MG63 (cell line): ENCODE results near the gene NRAS. TPM values are rescaled to one million over a fixed set of nuclear protein-coding genes. Genes with fewer than 3 reads are reported as not detected.

Experiments used
- DNase-seq: peaks from one replicate; pipeline ENCODE4 v3.0.0-alpha.2; 2020
- H3K27me3 ChIP-seq: fragments of 250-450 bp; sonication (Bioruptor Pico); 2 replicates; pipeline ENCODE4 v1.5.1; 2020; ENCODE audit warnings: mild to moderate bottlenecking, moderate library complexity
- H3K36me3 ChIP-seq: fragments of 250-450 bp; sonication (Bioruptor Pico); 2 replicates; pipeline ENCODE4 v1.5.1; 2020; ENCODE audit warnings: mild to moderate bottlenecking, moderate library complexity
- H3K4me3 ChIP-seq: fragments of 250-450 bp; sonication (Bioruptor Pico); 2 replicates; pipeline ENCODE4 v1.5.1; 2020; ENCODE audit warnings: mild to moderate bottlenecking, moderate library complexity
- H3K9me3 ChIP-seq: fragments of 250-450 bp; sonication (Bioruptor Pico); 2 replicates; pipeline ENCODE4 v1.5.1; 2020; ENCODE audit warnings: mild to moderate bottlenecking, moderate library complexity
- total RNA-seq: library from RNA; depleted of rRNA; stranded (reverse); fragments of >200 nt; shearing (Covaris generic); gene quantifications from 2 replicates; pipeline ENCODE4 v1.2.3, GENCODE V29; 2014; ENCODE audit warnings: low replicate concordance

The NRAS gene
- total RNA-seq, 1 experiment from 2014 or later: 77.3 TPM

GRCh38 chr1:114740331-114740730 lies 23.8 kb upstream of the NRAS start:
- Histone ChIP-seq H3K4me3 (no peak overlapping the region), H3K36me3 (peaks cover 96% of the 10 kb centered on the region), H3K27me3 (no peaks in the 10 kb centered on the region), H3K9me3 (no peaks in the 10 kb centered on the region)
- DNase-seq: no peak

- no peaks in the 10 kb centered on the region for H3K9me3 ChIP-seq
- no peak overlapping the region for H3K4me3 ChIP-seq
- H3K27me3 ChIP-seq: no peaks in the 10 kb centered on the region
- DNase-seq: no peak
- H3K36me3 ChIP-seq: peaks cover 92% of the 10 kb centered on the region
Observed at GRCh38 chr1:114737314-114737849, 20.8 kb upstream of the NRAS start.

GRCh38 chr1:114735479-114735878 lies 18.9 kb upstream of the NRAS start:
- Histone ChIP-seq H3K36me3 (peaks cover 94% of the 10 kb centered on the region), H3K27me3 (no peaks in the 10 kb centered on the region), H3K9me3 (no peaks in the 10 kb centered on the region), H3K4me3 (no peak overlapping the region)
- DNase-seq: no peak

- no peak for DNase-seq
- no peaks in the 10 kb centered on the region for H3K27me3 ChIP-seq
- peaks cover 95% of the 10 kb centered on the region for H3K36me3 ChIP-seq
- H3K4me3 ChIP-seq: no peak overlapping the region
- H3K9me3 ChIP-seq: no peaks in the 10 kb centered on the region
Observed at GRCh38 chr1:114729782-114730181, 13.2 kb upstream of the NRAS start.

- Histone ChIP-seq H3K27me3 (no peaks in the 10 kb centered on the region), H3K9me3 (no peaks in the 10 kb centered on the region), H3K36me3 (peaks cover 97% of the 10 kb centered on the region), H3K4me3 (no peak overlapping the region)
- no peak for DNase-seq
Observed at GRCh38 chr1:114728553-114728952, 12.0 kb upstream of the NRAS start.

GRCh38 chr1:114725230-114725629 lies 8.7 kb upstream of the NRAS start:
- peaks cover 97% of the 10 kb centered on the region for H3K36me3 ChIP-seq
- H3K9me3 ChIP-seq: no peaks in the 10 kb centered on the region
- H3K27me3 ChIP-seq: no peaks in the 10 kb centered on the region
- DNase-seq: no peak
- H3K4me3 ChIP-seq: no peak overlapping the region

GRCh38 chr1:114723915-114724314 lies 7.3 kb upstream of the NRAS start:
- H3K4me3 ChIP-seq: no peak overlapping the region
- DNase-seq: no peak
- H3K36me3 ChIP-seq: peaks cover 97% of the 10 kb centered on the region
- no peaks in the 10 kb centered on the region for H3K27me3 ChIP-seq
- H3K9me3 ChIP-seq: no peaks in the 10 kb centered on the region

GRCh38 chr1:114723457-114723856 lies 6.9 kb upstream of the NRAS start:
- Histone ChIP-seq H3K36me3 (peaks cover 97% of the 10 kb centered on the region), H3K27me3 (no peaks in the 10 kb centered on the region)

GRCh38 chr1:114720492-114720891 lies 3.9 kb upstream of the NRAS start:
- peaks cover 89% of the 10 kb centered on the region for H3K36me3 ChIP-seq
- DNase-seq: no peak
- no peaks in the 10 kb centered on the region for H3K27me3 ChIP-seq

More at GRCh38 chr1:114723457-114723856, 6.9 kb upstream of the NRAS start:
- Histone ChIP-seq H3K9me3 (no peaks in the 10 kb centered on the region), H3K4me3 (no peak overlapping the region)
- DNase-seq: no peak

GRCh38 chr1:114719424-114719787 lies 2.8 kb upstream of the NRAS start:
- DNase-seq: no peak
- Histone ChIP-seq H3K36me3 (peaks cover 90% of the 10 kb centered on the region), H3K27me3 (no peaks in the 10 kb centered on the region), H3K9me3 (no peaks in the 10 kb centered on the region), H3K4me3 (no peak overlapping the region)

More at GRCh38 chr1:114720492-114720891, 3.9 kb upstream of the NRAS start:
- Histone ChIP-seq H3K9me3 (no peaks in the 10 kb centered on the region), H3K4me3 (no peak overlapping the region)

- H3K4me3 ChIP-seq: no peak overlapping the region
- H3K36me3 ChIP-seq: peaks cover 90% of the 10 kb centered on the region
- H3K27me3 ChIP-seq: no peaks in the 10 kb centered on the region
- no peaks in the 10 kb centered on the region for H3K9me3 ChIP-seq
- DNase-seq: peak; percentile 39
Observed at GRCh38 chr1:114718661-114719423, 2.3 kb upstream of the NRAS start.

GRCh38 chr1:114715952-114716303 lies 643 bp downstream of the NRAS start:
- Histone ChIP-seq H3K4me3 (peak overlapping the region; percentile 91), H3K9me3 (no peaks in the 10 kb centered on the region), H3K36me3 (peaks cover 86% of the 10 kb centered on the region), H3K27me3 (no peaks in the 10 kb centered on the region)
- DNase-seq: no peak

GRCh38 chr1:114712977-114713376 lies 3.6 kb downstream of the NRAS start:
- DNase-seq: no peak
- no peaks in the 10 kb centered on the region for H3K9me3 ChIP-seq
- peaks cover 84% of the 10 kb centered on the region for H3K36me3 ChIP-seq

GRCh38 chr1:114710360-114710759 lies 6.2 kb downstream of the NRAS start:
- no peak for DNase-seq
- Histone ChIP-seq H3K9me3 (no peaks in the 10 kb centered on the region), H3K27me3 (no peaks in the 10 kb centered on the region), H3K4me3 (no peak overlapping the region), H3K36me3 (peaks cover 90% of the 10 kb centered on the region)

More at GRCh38 chr1:114712977-114713376, 3.6 kb downstream of the NRAS start:
- no peaks in the 10 kb centered on the region for H3K27me3 ChIP-seq
- no peak overlapping the region for H3K4me3 ChIP-seq

- no peak for DNase-seq
- no peaks in the 10 kb centered on the region for H3K27me3 ChIP-seq
- H3K36me3 ChIP-seq: peaks cover 64% of the 10 kb centered on the region
- H3K9me3 ChIP-seq: no peaks in the 10 kb centered on the region
- H3K4me3 ChIP-seq: no peak overlapping the region
Observed at GRCh38 chr1:114707604-114708003, 9.0 kb downstream of the NRAS start.

- Histone ChIP-seq H3K36me3 (peaks cover 28% of the 10 kb centered on the region), H3K9me3 (no peaks in the 10 kb centered on the region), H3K27me3 (no peaks in the 10 kb centered on the region), H3K4me3 (no peak overlapping the region)
- DNase-seq: no peak
Observed at GRCh38 chr1:114703242-114703641, 13.3 kb downstream of the NRAS start.

GRCh38 chr1:114702737-114703136 lies 13.8 kb downstream of the NRAS start:
- Histone ChIP-seq H3K4me3 (no peak overlapping the region), H3K36me3 (peaks cover 23% of the 10 kb centered on the region)
- no peak for DNase-seq

GRCh38 chr1:114701931-114702330 lies 14.6 kb downstream of the NRAS start:
- DNase-seq: no peak
- Histone ChIP-seq H3K27me3 (no peaks in the 10 kb centered on the region), H3K4me3 (no peak overlapping the region), H3K36me3 (peaks cover 14% of the 10 kb centered on the region), H3K9me3 (no peaks in the 10 kb centered on the region)

More at GRCh38 chr1:114702737-114703136, 13.8 kb downstream of the NRAS start:
- Histone ChIP-seq H3K27me3 (no peaks in the 10 kb centered on the region), H3K9me3 (no peaks in the 10 kb centered on the region)
